Measurements from ENCODE around the gene HPSE2. TPM values are rescaled to one million over a fixed set of nuclear protein-coding genes. Genes with fewer than 3 reads are reported as not detected.

The HPSE2 gene
- total and polyA plus RNA-seq, 2 of the 13 experiments (the other 11 are each of a cell fraction or from before 2014, with no cell fraction given), result 0.01 TPM; not detected in 1

- Histone ChIP-seq H3K27ac (ENCODE audit: extremely low read length, insufficient read depth, low read length) (no peak overlapping the region), H3K27me3 (ENCODE audit: control insufficient read depth in 1 of 2, insufficient read depth in 2 of 2, low read length in 2 of 2) (no peaks in the 10 kb centered on the region; a peak in 1 of 5 replicates), H3K9me3 (ENCODE audit: low read length) (no peaks in the 10 kb centered on the region), H3K9ac (ENCODE audit: insufficient read depth, low read depth, low read length) (no peak overlapping the region), H4K20me1 (ENCODE audit: insufficient read depth, low read length) (no peaks in the 10 kb centered on the region), H3K4me2 (ENCODE audit: low read depth, low read length) (no peak overlapping the region), H3K4me1 (ENCODE audit: insufficient read depth, low read length) (no peaks in the 10 kb centered on the region), H3K36me3 (replicated peaks in 1 of 2; ENCODE audit: control insufficient read depth in 1 of 2, insufficient read depth in 2 of 2, low read length in 2 of 2) (no peaks in the 10 kb centered on the region), H2AFZ (ENCODE audit: low read length) (no peak overlapping the region), H3K79me2 (ENCODE audit: insufficient read depth, low read length) (no peaks in the 10 kb centered on the region), H3K4me3 (replicated peaks in 1 of 3; ENCODE audit: insufficient read depth in 1 of 3, low read depth in 2 of 3, low read length in 3 of 3) (no peak overlapping the region)
- in situ Hi-C loops (cut with HindIII; ENCODE audit: extremely low pct_ligation_motif_present, low pct_unique_long_range_greater_than_20kb), result no loop called here
- BruUV-seq (replicated peaks), result no TSS peak
- intact Hi-C loops (cut with micrococcal nuclease; ENCODE audit: unreplicated experiment), result no loop called here
- no peak for TF ChIP-seq ZFP41 (CRISPR knock-in tag; IDR thresholded peaks at IDR 0.05; ENCODE audit: borderline replicate concordance)
- TF ChIP-seq ZNF280B (CRISPR knock-in tag; IDR thresholded peaks at IDR 0.05; ENCODE audit: borderline replicate concordance), result no peak
- no peak for TF ChIP-seq ZBTB10 (CRISPR knock-in tag; IDR thresholded peaks at IDR 0.05; ENCODE audit: borderline replicate concordance)
- no peak for TF ChIP-seq NFATC3 (CRISPR knock-in tag; IDR thresholded peaks at IDR 0.05)
- no peak for TF ChIP-seq ZKSCAN1 (IDR thresholded peaks at IDR 0.05; ENCODE audit: low read length)
- no peak for TF ChIP-seq MBD4 (IDR thresholded peaks at IDR 0.05; ENCODE audit: borderline replicate concordance, low read length)
- TF ChIP-seq ZNF879 (CRISPR knock-in tag; IDR thresholded peaks at IDR 0.05), result no peak
- TF ChIP-seq ZNF251 (CRISPR knock-in tag; IDR thresholded peaks at IDR 0.05), result no peak
- no peak for FAIRE-seq
- POLR2A ChIA-PET, result no interaction called here
- ATAC-seq, result no peak
- no peak for DNase-seq (ENCODE audit: low spot score)
- CTCF ChIA-PET (ENCODE audit: low intra/inter-chr PET ratio, low total read pairs), result no interaction called here
- WGBS (ENCODE audit: low lambda C conversion rate), result 11% methylated on average over 4 of the region's 5 CpGs
Observed at GRCh38 chr10:98696516-98696915, 539.1 kb downstream of the HPSE2 start.
